HepG2 (cell line): ENCODE data around the gene CUL9. TPM values are rescaled to one million over a fixed set of nuclear protein-coding genes. Genes with fewer than 3 reads are reported as not detected.

ENCODE experiments used
- ATAD3A ChIP-seq: sonication (generic); formaldehyde crosslinking; IDR thresholded peaks from 2 replicates; pipeline ENCODE4 v1.4.0; 2020; ENCODE audit warnings: missing genetic modification reagents
- BRD4 ChIP-seq: sonication (generic); formaldehyde crosslinking; IDR thresholded peaks from 2 replicates; pipeline ENCODE4 v1.4.0; 2020; ENCODE audit warnings: missing genetic modification reagents
- DR1 ChIP-seq: sonication (generic); formaldehyde crosslinking; IDR thresholded peaks from 2 replicates; pipeline ENCODE4 v1.8.0; 2021; ENCODE audit warnings: mild to moderate bottlenecking, missing genetic modification reagents, inconsistent platforms
- ETV6 ChIP-seq: sonication (generic); formaldehyde crosslinking; conservative IDR thresholded peaks from 2 replicates; pipeline ENCODE4 v1.4.0; 2020; ENCODE audit warnings: missing genetic modification reagents
- JUN ChIP-seq: sonication (generic); formaldehyde crosslinking; IDR thresholded peaks from 2 replicates; pipeline ENCODE4 v1.4.0; 2020; ENCODE audit warnings: mild to moderate bottlenecking, missing genetic modification reagents
- KLF16 ChIP-seq, 2 experiments: sonication (generic) in 1 of 2; formaldehyde crosslinking in 1 of 2; IDR thresholded peaks; 2 replicates each; pipeline versions ENCODE4 v1.6.1 to v1.8.0; 2016 to 2023; ENCODE audit warnings: missing genetic modification reagents in 2 of 2, missing compliant biosample characterization in 1 of 2
- KMT2B ChIP-seq: IDR thresholded peaks from 2 replicates; pipeline ENCODE4 v1.6.1; 2016; ENCODE audit warnings: missing genetic modification reagents, missing compliant biosample characterization
- MXD4 ChIP-seq: IDR thresholded peaks from 2 replicates; pipeline ENCODE4 v1.6.1; 2016; ENCODE audit warnings: mild to moderate bottlenecking, missing biosample characterization, missing genetic modification reagents
- MXI1 ChIP-seq: IDR thresholded peaks from 3 replicates; pipeline ENCODE4 v1.6.1; 2012; ENCODE audit warnings: low read depth, low read length, inconsistent platforms, borderline replicate concordance
- NCOR1 ChIP-seq: fragments of 200-600 bp; sonication (generic); IDR thresholded peaks from 2 replicates; pipeline ENCODE4 v1.7.0; 2017; ENCODE audit warnings: antibody characterized with exemption, low read length, borderline replicate concordance
- PHF20 ChIP-seq: sonication (generic); formaldehyde crosslinking; IDR thresholded peaks from 2 replicates; pipeline ENCODE4 v1.5.0; 2020; ENCODE audit warnings: mild to moderate bottlenecking, missing genetic modification reagents
- PLRG1 ChIP-seq: fragments of 450-650 bp; conservative IDR thresholded peaks from 2 replicates; pipeline ENCODE4 v1.6.1; 2016
- SIX4 ChIP-seq: sonication (generic); formaldehyde crosslinking; IDR thresholded peaks from 2 replicates; pipeline ENCODE4 v1.4.0; 2020; ENCODE audit warnings: missing genetic modification reagents
- SP2 ChIP-seq: sonication (generic); formaldehyde crosslinking; IDR thresholded peaks from 2 replicates; pipeline ENCODE4 v1.5.1; 2020; ENCODE audit warnings: mild to moderate bottlenecking, missing genetic modification reagents
- ZFP36 ChIP-seq: fragments of 150-350 bp; IDR thresholded peaks from 2 replicates; pipeline ENCODE4 v1.6.1; 2018; ENCODE audit warnings: borderline replicate concordance, low read length, low read depth; ENCODE audit not compliant: partially characterized antibody
- ZMYM4 ChIP-seq: sonication (generic); formaldehyde crosslinking; IDR thresholded peaks from 2 replicates; pipeline ENCODE4 v1.8.1; 2023; ENCODE audit warnings: mild to moderate bottlenecking, missing genetic modification reagents
- ZNF180 ChIP-seq: sonication (generic); formaldehyde crosslinking; IDR thresholded peaks from 2 replicates; pipeline ENCODE4 v1.4.0; 2020; ENCODE audit warnings: low read depth, missing genetic modification reagents, borderline replicate concordance
- ZNF282 ChIP-seq: fragments of 450-650 bp; IDR thresholded peaks from 2 replicates; pipeline ENCODE4 v1.6.1; 2018; ENCODE audit not compliant: partially characterized antibody
- ZNF350 ChIP-seq: sonication (generic); formaldehyde crosslinking; IDR thresholded peaks from 2 replicates; pipeline ENCODE4 v1.4.0; 2020; ENCODE audit warnings: mild to moderate bottlenecking, low read depth, missing genetic modification reagents, borderline replicate concordance
- ZNF431 ChIP-seq: sonication (generic); formaldehyde crosslinking; IDR thresholded peaks from 2 replicates; pipeline ENCODE4 v1.9.0; 2022; ENCODE audit warnings: missing genetic modification reagents, low read depth, mild to moderate bottlenecking, borderline replicate concordance
- ZNF451 ChIP-seq: sonication (generic); formaldehyde crosslinking; IDR thresholded peaks from 2 replicates; pipeline ENCODE4 v1.5.0; 2020; ENCODE audit warnings: mild to moderate bottlenecking, missing genetic modification reagents
- ZNF605 ChIP-seq: sonication (generic); formaldehyde crosslinking; IDR thresholded peaks from 2 replicates; pipeline ENCODE4 v1.8.0; 2022; ENCODE audit warnings: mild to moderate bottlenecking, missing genetic modification reagents
- ZSCAN30 ChIP-seq: sonication (generic); formaldehyde crosslinking; IDR thresholded peaks from 2 replicates; pipeline ENCODE4 v1.5.0; 2020; ENCODE audit warnings: mild to moderate bottlenecking, missing genetic modification reagents
- polyA plus RNA-seq, 8 experiments: library from polyadenylated mRNA; depleted of rRNA in 3 of 8; stranded (reverse) in 7 of 8; unstranded in 1 of 8; fragments of >200 nt; fragmentation: Illumina TruSeq in 4 of 8; extraction: Trizol in 4 of 8; gene quantifications; 2 replicates each; pipeline versions ENCODE4 v1.2.1 to v1.2.3, GENCODE V29; 2011 to 2016; ENCODE audit warnings: low read depth in 4 of 8, missing spikeins in 1 of 8, mixed read lengths in 1 of 8; ENCODE audit not compliant: insufficient read depth in 1 of 8
- total RNA-seq, 5 experiments: library from RNA; depleted of rRNA; stranded (reverse); fragments of >200 nt; fragmentation: Illumina TruSeq; extraction: Trizol; gene quantifications; 2 replicates each; pipeline ENCODE4 v1.2.3, GENCODE V29; 2016; ENCODE audit warnings: low read depth in 1 of 5
- TF ChIP-seq, protein P1 (sequence below): sonication (generic); formaldehyde crosslinking; IDR thresholded peaks from 2 replicates; pipeline ENCODE4 v1.5.0; 2020; ENCODE audit warnings: missing genetic modification reagents, mild to moderate bottlenecking, borderline replicate concordance
- TF ChIP-seq, protein P2 (sequence below): sonication (generic); formaldehyde crosslinking; IDR thresholded peaks from 2 replicates; pipeline ENCODE4 v1.4.0; 2020; ENCODE audit warnings: missing genetic modification reagents
- TF ChIP-seq, protein P3 (sequence below): sonication (generic); formaldehyde crosslinking; conservative IDR thresholded peaks from 2 replicates; pipeline ENCODE4 v1.4.0; 2020; ENCODE audit warnings: missing genetic modification reagents
- TF ChIP-seq, protein P4 (sequence below), 2 experiments: fragments of 450-650 bp in 1 of 2; sonication (generic) in 1 of 2; formaldehyde crosslinking; IDR thresholded peaks; 2 replicates each; pipeline versions ENCODE4 v1.5.0 to v1.8.0; 2020 to 2022; ENCODE audit warnings: mild to moderate bottlenecking in 1 of 2, missing genetic modification reagents in 1 of 2
- TF ChIP-seq, protein P5 (sequence below): sonication (generic); formaldehyde crosslinking; IDR thresholded peaks from 2 replicates; pipeline ENCODE4 v1.4.0; 2020; ENCODE audit warnings: mild to moderate bottlenecking, missing genetic modification reagents

CUL9 gene
- total and polyA plus RNA-seq, 2 of the 13 experiments (the other 11 are each of a cell fraction or from before 2014, with no cell fraction given), result 11.4 to 13.7 TPM

DNA sequence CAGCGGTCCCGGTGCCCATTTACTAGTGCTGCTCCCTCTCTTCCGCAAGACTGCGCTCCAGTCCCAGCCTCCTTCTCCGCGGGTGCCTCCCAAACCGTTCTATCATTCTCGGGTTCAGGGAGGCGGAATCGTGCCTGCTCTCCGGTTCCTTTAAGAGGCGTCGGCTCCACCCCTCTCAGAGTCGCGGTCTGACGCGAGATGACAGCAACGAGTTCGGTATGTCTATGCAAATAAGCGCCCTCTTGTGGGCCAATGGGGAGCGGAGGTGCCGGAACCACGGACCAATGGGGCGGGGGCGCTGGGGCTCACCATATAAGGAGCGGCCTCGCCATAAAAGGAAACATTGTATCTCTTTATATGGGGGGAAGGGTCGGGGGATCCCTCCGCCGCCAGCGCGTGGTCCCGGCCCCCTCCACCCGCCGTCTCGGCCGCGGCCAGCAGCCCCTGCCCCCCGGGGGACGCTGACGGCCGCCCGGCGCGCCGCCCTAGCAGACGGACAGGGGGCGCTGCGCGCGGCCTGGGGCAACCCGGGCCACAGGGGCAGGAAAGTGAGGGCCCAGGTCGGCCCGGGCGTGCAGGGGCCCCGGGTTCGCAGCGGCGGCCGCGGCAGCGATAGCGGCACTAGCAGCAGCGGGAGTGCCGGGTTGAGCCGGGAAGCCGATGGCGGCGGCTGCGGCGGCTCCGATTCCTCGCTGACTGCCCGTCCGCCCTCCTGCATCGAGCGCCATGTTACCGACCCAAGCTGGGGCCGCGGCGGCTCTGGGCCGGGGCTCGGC is 10.9 kb upstream of the CUL9 start, which contains the start of gene SRF (continued):
- TF ChIP-seq KLF16 (CRISPR knock-in tag; IDR thresholded peaks at IDR 0.05) (peak in 1 of 2 experiments; percentile 81; a peak in 1 of 4 replicates), ZNF282 (no peak), ZSCAN30 (CRISPR knock-in tag) (no peak), MXD4 (CRISPR knock-in tag) (0 out of 2 replicates have a peak, but pooled peaks have one; percentile 36), SP2 (peak; percentile 19; the same call in 1 of the 2 replicates), ETV6 (peak; percentile 40; the same call in 1 of the 2 replicates), DR1 (peak; percentile 75), NCOR1 (no peak), ZNF350 (CRISPR knock-in tag) (no peak; the same call in 1 of the 2 replicates), PHF20 (peak; percentile 23), ZFP36 (peak; percentile 72), PLRG1 (no peak), ATAD3A (CRISPR knock-in tag) (no peak), SIX4 (CRISPR knock-in tag) (peak; percentile 13; the same call in 1 of the 2 replicates), ZNF431 (peak; percentile 95), ZNF180 (no peak), ZNF451 (CRISPR knock-in tag) (peak; percentile 76), ZNF605 (CRISPR knock-in tag) (peak; percentile 90), JUN (CRISPR knock-in tag) (0 out of 2 replicates have a peak, but pooled peaks have one; percentile 11), ZMYM4 (peak; percentile 96), BRD4 (CRISPR knock-in tag) (peak; percentile 73; the same call in 1 of the 2 replicates), KMT2B (CRISPR knock-in tag) (0 out of 2 replicates have a peak, but pooled peaks have one; percentile 53), MXI1 (peak; percentile 86; the same call in 2 of the 3 replicates)
- TF ChIP-seq, protein P1, sequence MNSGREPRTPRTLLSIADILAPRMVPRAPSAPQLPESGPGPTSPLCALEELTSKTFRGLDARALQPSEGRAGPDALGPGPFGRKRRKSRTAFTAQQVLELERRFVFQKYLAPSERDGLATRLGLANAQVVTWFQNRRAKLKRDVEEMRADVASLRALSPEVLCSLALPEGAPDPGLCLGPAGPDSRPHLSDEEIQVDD, result no peak; the same call in none of the 2 replicates
- TF ChIP-seq, protein P2, sequence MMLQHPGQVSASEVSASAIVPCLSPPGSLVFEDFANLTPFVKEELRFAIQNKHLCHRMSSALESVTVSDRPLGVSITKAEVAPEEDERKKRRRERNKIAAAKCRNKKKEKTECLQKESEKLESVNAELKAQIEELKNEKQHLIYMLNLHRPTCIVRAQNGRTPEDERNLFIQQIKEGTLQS (CRISPR knock-in tag), result 0 out of 2 replicates have a peak, but pooled peaks have one; percentile 7
- TF ChIP-seq, protein P3, sequence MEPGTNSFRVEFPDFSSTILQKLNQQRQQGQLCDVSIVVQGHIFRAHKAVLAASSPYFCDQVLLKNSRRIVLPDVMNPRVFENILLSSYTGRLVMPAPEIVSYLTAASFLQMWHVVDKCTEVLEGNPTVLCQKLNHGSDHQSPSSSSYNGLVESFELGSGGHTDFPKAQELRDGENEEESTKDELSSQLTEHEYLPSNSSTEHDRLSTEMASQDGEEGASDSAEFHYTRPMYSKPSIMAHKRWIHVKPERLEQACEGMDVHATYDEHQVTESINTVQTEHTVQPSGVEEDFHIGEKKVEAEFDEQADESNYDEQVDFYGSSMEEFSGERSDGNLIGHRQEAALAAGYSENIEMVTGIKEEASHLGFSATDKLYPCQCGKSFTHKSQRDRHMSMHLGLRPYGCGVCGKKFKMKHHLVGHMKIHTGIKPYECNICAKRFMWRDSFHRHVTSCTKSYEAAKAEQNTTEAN (CRISPR knock-in tag), result peak; percentile 81
- TF ChIP-seq, protein P4, sequence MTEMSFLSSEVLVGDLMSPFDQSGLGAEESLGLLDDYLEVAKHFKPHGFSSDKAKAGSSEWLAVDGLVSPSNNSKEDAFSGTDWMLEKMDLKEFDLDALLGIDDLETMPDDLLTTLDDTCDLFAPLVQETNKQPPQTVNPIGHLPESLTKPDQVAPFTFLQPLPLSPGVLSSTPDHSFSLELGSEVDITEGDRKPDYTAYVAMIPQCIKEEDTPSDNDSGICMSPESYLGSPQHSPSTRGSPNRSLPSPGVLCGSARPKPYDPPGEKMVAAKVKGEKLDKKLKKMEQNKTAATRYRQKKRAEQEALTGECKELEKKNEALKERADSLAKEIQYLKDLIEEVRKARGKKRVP (CRISPR knock-in tag; IDR thresholded peaks at IDR 0.05), result no peak
- TF ChIP-seq, protein P5, sequence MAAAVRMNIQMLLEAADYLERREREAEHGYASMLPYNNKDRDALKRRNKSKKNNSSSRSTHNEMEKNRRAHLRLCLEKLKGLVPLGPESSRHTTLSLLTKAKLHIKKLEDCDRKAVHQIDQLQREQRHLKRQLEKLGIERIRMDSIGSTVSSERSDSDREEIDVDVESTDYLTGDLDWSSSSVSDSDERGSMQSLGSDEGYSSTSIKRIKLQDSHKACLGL (CRISPR knock-in tag), result peak; percentile 1; the same call in 1 of the 2 replicates
